ENCODE measurements around the gene LEKR1.

- TF ChIP-seq CTCF (IDR thresholded peaks at IDR 0.05) (no peak), POLR2A (IDR thresholded peaks at IDR 0.05) (no peak)
Measured at GRCh38 chr3:157094301-157094700, 268.1 kb downstream of the LEKR1 start.
